Fibroblast of peridontal ligament (primary cell): ENCODE data around the gene TRIP12.
"Not testable (repeated sequence)": the region's sequence is repeated elsewhere in the genome, so short reads cannot be mapped to it uniquely, and the experiment has no call there.

ENCODE experiments used
- DNase-seq: peaks from one replicate; pipeline ENCODE4 v3.0.0-alpha.2; 2010; ENCODE audit errors: extremely low read depth

TRIP12 gene

DNA sequence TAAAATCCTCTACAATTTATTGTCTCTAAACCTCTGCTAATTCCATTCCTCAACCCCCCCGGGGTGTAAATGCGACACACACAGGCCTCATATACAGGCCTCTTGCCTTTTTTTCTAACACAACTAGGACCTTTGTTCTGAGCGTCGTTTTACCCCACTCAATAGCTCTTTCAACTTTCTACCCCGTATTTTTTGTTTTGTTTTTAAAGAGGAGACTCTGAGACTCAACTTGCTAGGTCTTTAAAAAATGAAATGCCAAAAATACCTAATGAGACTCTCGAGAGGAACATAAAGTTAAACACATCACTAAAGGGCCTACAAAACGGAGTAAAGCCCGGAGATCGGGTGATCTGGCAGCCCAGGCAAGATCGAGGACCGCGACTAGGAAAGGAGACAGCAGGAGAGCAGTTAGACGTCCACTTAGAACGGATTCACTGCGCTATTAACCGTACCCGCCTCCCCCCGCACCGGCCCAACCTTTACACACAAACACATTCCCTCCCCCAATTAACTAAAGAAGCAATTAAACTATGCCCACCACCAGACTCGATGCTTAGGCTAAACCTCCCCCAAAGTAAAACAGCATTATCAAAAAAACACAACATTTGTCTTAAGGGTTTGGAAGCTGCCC lies 1.7 kb downstream of the TRIP12 start:
- DNase-seq: peak; percentile 26

DNA sequence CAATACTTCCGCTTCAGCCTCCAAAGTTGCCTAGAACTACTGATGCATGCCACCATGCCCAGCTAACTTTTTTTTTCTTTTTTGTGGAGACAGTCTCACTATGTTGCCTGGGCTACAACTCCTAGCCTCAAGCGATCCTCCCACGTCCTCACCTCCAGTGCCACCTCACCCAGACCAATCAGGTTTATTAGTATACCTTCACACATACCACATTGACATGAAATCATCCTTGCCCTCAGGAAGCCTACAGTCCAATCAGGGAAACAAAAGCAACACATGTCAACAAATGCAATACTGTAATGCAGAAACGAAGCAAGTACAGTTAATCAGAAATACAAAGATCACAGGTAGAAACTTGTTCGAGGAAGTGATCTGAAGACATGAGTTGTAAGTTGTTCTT lies 4.0 kb downstream of the TRIP12 start:
- no peak for DNase-seq

DNA sequence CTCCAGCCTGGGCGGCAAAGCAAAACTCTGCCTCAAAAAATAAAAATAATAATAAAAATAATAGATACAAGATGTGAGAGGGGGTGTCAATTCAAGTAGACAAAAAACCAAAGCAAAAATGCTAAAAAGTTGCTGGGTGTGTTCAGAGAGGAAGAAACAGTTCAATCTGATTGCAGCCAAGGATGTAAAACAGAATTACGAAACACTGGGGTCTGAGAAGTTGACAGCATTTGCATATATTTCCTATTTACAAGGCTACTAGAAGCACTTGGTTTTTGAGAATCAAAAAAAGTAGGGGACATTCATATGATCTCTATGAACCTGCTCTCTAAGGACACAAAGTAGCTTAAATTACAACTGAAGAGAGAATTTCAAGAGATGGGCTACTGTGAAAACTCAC lies 7.6 kb downstream of the TRIP12 start:
- DNase-seq: no peak

DNA sequence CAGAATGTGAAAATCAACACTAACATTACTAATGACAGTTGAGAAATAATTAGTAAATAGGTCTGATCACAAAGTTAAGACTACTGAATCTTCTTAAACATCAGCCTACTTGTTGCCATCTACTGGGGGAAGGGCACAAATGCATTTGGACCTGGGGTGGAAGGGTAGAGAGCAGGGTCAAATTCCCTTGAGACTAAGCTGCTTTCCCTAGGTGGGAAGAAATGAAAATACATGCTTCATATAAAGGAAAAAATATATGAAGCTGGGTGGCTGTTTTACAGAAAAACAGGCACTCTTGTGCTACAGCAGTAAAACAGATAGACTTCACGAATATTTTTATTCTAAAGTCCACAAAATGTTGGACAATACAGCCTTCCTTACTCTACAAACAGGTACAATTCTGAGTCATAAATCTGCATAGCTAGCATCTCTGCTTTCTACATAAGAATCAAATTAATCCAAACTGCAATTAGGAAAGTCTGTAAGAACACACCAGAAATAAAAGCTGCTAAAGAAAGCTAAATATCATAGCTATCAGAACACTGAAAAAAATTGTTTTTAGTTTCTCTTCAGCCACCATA lies 10.9 kb downstream of the TRIP12 start:
- DNase-seq: peak; percentile 18

DNA sequence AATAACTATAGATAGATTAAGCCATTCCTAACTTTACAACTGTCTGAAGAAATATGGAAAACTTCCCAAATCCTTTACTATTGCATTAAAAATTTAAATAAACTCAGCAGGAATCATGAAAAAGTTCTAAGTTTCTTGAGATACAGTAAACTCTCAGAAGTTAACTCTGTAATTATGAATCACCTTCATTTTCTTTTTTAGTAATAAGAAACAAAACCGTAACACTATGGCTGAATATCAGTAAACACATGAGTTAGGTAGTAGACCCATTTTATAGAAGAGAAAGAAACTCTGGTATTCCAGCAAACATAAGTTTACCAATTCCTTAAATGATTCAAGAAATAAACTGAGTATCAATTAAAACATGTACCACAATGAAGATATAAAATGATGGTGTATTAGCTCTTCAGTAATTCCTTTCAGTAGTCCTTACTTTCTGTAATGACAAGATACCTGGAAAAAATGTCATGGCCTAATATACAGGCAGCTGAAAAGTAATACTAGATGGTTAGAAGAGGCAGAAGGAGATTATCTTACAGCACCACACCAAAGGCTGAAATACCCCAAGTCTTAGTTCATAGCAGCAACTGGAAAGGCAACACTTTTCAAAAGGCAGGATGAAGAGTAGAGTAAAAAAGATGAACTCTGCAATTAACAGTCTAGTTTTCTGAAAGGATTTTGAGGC lies 11.5 kb downstream of the TRIP12 start:
- no peak for DNase-seq

DNA sequence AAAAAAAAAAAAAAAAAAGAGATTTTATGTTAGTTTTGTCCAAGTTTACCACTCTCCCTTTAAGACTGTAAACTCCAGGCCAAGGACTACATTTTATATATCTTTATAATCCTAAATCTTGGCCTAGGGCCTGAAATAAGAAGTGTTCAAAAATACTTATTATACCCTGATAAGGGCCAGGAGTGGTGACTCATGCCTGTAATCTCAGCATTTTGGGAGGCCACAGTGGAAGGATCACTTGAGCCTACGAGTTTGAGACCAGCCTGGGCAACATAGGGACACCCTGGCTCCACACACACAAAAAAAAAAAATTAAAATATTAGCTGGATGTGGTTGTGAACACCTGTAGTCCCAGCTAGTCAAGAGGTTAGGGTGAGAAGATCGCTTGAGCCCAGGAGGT lies 12.7 kb downstream of the TRIP12 start:
- DNase-seq: no peak

DNA sequence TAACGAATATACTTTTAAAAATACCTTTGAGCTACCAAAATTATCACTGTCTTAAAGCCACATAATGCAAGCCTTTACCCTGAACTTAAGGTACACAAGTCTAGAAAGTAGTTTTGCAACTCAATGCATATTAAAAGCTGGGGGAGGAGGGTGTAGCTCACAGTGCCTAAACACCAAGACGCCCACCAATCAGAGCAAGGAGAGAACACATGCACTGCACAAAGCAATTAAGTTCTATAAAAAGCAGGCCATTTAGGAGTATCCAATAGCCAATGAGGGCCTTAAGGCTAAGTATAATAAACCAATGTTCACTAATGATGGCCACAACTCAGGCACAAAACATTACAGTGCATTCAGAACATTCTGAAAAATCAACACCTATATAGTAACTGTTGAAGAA lies 16.2 kb downstream of the TRIP12 start:
- DNase-seq: no peak

DNA sequence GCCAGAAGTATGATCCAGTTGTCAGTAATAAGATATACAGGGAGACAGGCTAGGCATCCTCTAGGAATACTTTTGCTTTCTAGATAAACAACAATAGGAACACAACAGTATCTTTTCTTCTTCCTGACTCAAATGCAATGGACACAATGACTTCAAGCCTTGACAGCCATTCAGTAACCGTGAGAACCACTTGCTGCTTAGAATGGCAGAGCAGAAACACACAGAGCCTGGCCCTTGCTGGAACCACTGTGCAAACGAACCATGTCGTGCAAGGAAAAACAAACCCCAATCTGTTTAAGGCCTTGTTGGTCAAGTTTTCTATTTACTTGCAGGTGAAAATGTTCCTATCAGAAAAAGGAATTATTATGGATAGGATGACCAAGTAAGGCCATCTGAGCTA lies 18.8 kb downstream of the TRIP12 start:
- DNase-seq: no peak

DNA sequence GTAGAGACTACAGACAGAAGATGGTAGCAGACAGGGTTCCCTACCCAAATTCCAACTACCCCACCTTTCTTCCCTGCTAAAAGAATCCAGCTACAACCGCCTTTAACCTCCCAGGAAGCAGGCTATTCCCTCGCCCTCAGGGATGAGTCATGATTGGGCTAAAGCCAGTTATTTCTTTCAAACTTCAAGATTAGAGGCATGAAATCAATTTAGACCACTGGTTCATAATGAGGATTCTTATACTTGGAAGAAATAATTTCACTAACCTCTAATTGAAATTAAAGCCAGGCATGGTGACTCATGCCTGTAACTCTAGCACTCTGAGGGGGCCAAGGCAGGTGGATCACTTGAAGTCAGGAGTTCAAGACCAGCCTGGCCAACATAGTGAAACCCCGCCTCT lies 20.0 kb downstream of the TRIP12 start:
- DNase-seq: peak; percentile 83

DNA sequence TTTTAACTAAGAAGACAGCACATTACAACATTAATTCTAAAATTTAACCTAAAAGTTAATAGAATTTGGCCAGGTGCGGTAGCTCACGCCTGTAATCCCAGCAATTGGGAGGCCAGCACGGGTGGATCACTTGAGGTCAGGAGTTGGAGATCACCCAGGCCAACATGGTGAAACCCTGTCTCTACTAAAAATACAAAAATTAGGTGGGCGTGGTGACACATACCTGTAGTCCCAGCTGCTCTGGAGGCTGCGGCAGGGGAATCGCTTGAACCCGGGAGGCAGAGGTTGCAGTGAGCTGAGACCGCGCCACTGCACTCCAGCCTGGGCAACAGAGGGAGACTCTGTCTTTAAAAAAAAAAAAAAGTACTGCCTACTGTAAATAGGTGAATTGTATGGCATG lies 21.3 kb downstream of the TRIP12 start:
- not testable (repeated sequence) for DNase-seq

DNA sequence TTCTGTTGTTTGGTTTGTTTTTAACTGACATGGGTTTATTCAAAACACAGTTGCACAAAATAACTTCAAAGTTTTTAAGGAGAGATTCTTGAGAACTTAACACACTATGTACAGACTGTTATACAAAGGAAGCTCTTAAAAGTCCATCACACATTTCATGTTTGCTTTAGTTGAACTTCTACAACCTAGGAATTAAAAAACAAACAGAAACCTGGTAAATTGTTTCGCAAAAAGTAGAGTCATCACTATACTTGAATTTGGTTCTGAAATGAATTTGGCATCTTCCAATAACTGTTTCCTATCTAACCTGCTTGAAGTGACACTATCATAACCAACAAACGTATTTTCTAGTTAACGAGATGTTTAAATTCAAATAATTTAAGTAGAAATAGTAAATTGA lies 21.8 kb downstream of the TRIP12 start:
- DNase-seq: no peak

DNA sequence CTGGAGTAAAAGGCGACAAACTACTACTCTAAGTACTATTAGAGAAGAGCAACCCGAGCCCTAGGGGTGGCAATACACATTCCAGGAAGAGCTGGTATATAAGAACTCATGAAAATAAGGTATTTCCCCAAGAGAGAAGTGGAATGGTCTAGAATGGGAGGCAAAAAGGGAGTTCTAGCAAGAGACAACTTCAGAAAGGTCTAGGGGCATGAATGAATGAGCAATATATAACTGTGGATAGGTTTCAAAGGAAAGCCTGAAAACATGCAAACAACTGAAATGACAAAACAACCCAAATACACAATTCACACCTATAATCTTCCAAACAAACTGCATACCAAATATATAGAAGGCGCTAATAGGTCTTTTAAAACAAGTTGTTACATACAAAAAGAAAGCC lies 22.2 kb downstream of the TRIP12 start:
- no peak for DNase-seq

DNA sequence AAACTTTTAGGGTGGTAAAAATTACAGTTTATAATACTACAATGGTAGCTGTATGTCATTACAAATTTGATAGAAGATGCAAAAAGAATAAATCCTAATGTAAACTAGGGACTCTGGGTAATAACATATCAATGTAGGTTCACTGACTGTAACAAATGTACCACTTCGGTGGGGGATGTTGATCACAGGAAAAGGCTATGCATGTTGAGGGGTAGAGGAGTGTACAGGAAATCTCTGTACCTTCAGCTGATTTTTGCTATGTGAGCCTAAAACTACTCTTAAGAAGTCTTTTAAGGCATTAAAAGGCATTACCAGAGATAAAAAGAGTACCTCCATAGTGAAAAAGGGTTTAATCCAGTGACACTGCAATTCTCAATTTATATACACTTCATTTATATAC lies 25.0 kb downstream of the TRIP12 start:
- no peak for DNase-seq

DNA sequence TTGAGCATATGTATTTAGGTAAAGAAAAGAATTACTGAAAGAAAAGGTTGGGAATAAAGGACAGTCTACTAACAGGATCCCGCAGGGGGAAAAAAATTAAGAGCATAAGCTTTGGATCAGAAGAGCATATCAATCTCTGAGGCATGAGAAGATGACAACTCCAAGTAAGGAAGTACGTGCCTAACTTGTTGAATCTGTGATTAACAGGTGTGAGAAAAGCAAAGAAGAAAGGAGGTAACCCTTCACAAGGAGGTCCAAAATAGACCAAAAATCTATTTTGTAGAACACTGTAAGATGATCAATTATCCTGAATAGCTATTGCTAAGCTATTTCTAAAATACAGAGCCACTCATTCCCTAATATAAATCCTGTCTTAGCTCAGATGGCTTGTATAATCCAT lies 32.8 kb downstream of the TRIP12 start:
- DNase-seq: no peak

DNA sequence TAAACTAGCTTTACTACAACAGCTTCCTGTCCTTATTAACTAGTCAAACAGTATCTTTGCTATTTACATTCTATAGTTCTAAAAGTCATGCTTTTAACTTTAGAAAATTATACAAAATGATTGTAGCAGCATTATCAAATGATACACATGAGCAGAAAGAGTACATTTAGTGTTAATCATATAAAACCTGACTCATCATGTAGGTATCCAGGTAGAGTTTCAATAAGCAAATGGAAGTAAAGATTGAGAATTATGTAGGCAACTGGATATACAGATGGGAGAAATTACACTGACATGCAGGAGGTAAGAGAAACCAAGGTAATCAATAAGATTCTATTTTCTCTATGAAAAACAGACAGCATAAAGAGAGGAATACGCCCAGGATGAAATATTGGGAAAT lies 33.8 kb downstream of the TRIP12 start:
- no peak for DNase-seq

DNA sequence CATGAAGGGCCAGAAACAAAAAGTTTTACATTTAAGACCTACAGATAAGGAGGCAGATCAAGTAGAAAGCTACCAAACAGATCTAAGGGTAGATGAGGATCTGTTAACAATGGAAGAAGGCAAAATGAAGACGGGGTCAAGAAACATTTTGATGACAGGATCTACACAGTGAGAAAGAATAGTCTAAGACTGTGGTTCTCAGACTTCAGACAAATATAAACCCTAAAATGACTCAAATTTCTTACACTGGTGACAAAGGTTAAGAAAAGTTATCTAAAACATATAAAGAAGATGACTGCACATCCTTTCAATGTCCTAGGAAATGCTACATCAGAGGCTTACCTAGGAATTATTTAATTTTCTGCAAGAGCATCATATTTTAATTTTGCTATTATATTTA lies 34.4 kb downstream of the TRIP12 start:
- no peak for DNase-seq

DNA sequence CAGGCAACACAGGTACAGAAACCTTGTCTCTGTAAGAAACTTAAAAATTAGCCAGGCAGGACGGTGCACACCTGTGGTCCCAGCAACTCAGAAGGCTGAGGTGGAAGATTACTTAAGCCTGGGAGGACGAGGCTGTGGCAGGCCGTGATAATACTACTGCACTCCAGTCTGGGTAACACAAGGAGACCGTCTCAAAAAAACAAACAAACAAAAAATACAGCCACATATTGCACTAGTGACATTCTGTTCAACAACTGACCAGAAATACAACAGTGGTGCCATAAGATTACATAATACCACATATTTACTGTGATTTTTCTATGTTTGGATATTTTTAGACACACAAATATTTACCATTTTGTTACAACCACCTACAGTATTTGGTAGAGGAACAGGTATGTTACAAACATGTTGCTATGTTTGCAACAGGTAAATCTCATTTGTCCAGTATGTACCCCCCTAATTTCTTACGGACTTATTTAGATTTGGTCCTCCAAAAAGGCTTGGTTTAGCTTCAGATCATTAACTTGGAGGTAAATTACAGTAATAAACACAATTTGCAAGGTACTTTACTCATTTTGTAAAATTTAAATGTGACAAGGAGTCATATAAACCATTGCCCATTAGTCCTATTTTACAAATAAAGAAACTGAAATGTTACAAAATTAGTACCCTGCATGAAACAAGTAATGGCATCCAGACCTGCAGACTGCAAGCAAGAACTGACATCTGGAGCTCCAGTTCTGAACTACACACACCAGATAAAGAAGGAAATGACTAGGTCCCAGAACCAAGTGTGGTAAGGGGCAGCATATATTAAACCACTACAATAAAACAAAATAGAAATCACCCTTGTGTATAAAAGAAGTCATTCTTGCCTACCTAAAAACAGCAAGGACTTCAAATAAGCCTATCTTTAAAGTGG lies 36.8 kb downstream of the TRIP12 start:
- DNase-seq: no peak

DNA sequence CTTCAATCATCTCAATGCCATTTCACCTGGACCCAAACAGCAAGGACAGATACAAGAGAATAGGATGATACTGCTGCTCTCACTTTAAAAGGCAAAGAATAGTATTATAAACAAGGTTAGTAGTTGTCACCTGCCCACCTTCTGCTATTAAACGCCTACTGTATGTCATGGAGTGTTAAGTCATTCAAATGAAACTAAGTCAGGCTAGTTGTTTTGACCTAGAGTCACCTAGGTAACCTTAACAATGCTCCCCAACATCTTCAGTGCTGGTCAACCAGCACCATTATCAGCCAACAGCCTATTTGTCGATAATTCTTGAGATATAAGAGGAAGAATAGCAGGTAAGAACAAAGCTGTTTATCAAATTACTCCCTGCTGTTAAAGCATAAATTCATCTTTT lies 39.2 kb downstream of the TRIP12 start:
- DNase-seq: no peak

DNA sequence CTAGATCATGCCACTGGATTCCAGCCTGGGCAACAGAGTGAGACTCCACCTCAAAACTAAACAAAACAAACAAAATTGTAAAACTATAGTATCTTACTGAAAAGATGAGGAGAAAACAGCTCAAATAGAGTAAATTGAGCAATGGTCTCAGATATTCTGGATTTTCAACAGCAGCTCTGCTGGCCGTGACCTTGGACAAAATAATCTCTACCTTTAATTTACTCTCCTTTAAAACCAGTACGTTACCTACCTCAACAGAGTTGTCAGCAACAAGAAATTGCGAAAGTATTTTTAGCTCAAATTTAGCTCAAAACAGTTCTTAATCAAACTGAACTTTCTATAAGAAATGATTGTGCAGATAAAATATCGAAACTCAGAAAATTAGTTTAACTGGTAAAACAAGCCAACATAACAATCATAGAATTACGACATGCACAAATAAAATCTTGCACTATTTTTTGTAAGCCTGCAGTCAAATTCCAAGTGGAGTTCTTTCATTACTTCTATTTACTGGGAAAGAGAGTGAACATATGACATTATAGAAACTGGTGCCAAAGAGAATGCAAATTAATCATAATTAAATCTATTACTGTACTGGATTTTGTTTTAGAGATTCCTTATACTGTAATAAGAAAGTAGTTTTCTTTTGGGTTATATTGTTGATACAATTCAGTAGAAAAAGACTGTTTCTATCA lies 40.8 kb downstream of the TRIP12 start:
- no peak for DNase-seq

DNA sequence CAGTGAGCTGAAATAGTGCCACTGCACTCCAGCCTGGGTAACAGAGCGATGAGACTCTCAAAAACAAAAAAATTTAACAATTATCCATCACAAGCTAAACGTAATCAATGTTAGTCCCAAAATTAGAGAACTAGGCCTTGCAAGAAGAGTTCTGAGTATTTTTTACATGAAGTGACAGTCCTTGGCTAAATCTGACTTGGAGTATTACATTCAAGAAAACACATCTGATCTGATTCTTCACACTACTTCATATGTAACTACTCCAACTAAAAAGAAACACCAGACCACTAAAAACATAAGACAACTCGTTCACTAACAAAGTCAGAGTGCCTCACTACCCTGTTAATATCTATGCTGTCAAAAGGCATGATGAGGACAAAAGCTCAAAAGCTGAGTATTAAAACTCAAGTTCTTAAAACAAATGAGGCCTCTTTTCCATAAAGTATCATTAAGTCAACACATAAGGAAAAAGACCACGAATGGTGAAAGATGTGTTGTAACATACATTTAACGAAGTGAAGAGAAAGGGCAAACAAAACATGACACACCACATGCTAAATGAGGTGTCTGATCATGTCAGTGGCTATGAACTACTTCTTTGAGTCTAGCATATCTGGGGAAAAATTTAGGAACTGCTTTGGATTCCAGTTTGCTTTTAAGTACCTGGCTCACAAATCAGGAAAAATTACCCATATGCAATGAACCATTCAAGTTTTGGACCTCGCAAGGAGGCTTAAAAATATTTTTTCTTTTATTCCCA lies 42.4 kb downstream of the TRIP12 start:
- DNase-seq: no peak

DNA sequence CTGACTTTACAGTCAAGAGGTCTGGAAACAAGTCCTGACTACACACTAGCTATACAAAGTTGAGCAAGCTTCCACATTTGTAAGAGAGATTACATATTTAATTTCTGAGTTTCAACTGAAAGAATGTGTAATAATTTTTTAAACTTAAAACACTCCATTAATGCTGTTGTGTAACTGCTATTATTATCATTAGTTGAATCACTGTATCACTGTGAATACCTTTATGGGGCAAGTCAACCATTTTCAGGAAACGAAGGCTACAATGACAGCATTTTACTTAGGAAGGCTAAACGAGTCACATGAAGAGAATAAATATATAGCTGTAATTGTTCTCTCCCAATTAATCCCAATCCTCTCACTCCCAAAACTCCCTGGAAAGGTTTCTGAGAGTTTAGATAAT lies 46.3 kb downstream of the TRIP12 start:
- DNase-seq: no peak
